ENCODE data around the gene CCNY. TPM values are rescaled to one million over a fixed set of nuclear protein-coding genes. Genes with fewer than 3 reads are reported as not detected.
A peak's percentile ranks its signal among the peaks of the same experiment; 100 is the strongest.

CCNY gene
- total RNA-seq, 4 donors from 2014 or later: 22.4 to 35.1 (median 29.9) TPM

DNA sequence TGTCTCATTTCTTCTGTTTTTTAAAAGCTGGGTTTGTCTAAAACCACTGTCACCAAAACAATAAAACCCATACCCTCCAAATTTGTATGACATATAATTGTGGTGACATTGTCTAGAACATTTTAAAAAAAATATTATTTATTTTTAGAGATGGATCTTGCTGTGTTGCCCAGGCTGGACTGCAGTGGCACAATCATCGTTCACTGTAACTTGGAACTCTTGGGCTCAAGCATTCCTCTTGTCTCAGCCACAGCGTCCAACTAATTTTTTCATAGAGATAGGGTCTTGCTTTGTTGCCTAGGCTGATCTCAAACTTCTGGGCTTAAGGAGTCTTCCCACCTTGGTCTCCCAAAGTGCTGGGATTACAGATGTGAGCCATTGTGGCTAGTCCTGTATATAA, 116.5 kb downstream of the CCNY start:
- H3K4me1 ChIP-seq: peaks cover 66% of the 10 kb centered on the region
- no peaks in the 10 kb centered on the region for H3K36me3 ChIP-seq
- H3K27me3 ChIP-seq: no peaks in the 10 kb centered on the region
- WGBS: 96% methylated on average over 2 of the region's 2 CpGs
- no peak overlapping the region for H3K27ac ChIP-seq
- H3K4me3 ChIP-seq: no peak overlapping the region
- DNase-seq (ENCODE audit: low spot score in 2 of 2): no peak
- no peaks in the 10 kb centered on the region for H3K9me3 ChIP-seq
- TF ChIP-seq, protein P1, sequence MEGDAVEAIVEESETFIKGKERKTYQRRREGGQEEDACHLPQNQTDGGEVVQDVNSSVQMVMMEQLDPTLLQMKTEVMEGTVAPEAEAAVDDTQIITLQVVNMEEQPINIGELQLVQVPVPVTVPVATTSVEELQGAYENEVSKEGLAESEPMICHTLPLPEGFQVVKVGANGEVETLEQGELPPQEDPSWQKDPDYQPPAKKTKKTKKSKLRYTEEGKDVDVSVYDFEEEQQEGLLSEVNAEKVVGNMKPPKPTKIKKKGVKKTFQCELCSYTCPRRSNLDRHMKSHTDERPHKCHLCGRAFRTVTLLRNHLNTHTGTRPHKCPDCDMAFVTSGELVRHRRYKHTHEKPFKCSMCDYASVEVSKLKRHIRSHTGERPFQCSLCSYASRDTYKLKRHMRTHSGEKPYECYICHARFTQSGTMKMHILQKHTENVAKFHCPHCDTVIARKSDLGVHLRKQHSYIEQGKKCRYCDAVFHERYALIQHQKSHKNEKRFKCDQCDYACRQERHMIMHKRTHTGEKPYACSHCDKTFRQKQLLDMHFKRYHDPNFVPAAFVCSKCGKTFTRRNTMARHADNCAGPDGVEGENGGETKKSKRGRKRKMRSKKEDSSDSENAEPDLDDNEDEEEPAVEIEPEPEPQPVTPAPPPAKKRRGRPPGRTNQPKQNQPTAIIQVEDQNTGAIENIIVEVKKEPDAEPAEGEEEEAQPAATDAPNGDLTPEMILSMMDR (IDR thresholded peaks at IDR 0.05): no peak
- TF ChIP-seq POLR2AphosphoS5 (IDR thresholded peaks at IDR 0.05) (no peak), EP300 (IDR thresholded peaks at IDR 0.05) (no peak), POLR2A (IDR thresholded peaks at IDR 0.05) (no peak)

DNA sequence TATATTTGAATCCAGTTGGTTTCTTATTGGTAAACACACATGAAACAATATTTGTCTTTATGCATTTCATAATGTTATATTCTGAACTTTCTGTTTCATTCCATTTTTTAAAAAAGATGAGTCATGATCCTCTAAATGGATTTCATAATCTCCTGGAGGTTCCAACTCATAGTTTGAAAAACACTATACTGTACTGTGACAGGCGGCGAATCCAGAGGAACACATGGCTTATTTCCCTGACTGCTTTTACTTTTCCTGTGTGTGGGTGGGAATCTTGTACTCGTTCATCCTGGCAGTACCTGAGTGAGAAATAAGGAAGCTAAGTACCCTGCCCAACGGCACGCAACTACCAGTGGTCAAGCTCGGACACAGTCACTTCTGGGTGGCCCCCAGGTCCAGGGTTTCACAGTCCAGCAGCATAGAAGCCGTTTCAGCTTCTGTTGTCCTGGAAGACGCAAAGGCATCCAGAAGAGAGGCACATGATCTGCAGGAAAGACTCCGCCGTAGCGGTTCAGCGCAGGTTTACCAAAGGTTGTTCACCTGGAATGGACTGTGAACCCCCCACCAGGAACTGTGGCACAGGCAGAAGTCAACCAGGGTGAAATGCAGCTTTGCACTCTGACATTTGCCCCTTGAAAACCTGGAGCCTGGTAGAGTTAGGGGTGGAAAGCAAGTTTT, 117.7 kb downstream of the CCNY start:
- H3K4me1 ChIP-seq: peaks cover 66% of the 10 kb centered on the region
- no peaks in the 10 kb centered on the region for H3K27me3 ChIP-seq
- no peak for DNase-seq (ENCODE audit: low spot score in 2 of 2)
- H3K36me3 ChIP-seq: no peaks in the 10 kb centered on the region
- TF ChIP-seq EP300 (IDR thresholded peaks at IDR 0.05) (no peak), POLR2A (IDR thresholded peaks at IDR 0.05) (no peak), POLR2AphosphoS5 (IDR thresholded peaks at IDR 0.05) (no peak)
- TF ChIP-seq, protein P1 (IDR thresholded peaks at IDR 0.05): no peak
- 66% methylated on average over 12 of the region's 12 CpGs for WGBS
- peak overlapping the region; percentile 16 for H3K4me3 ChIP-seq
- H3K27ac ChIP-seq: peak overlapping the region; percentile 40
- no peaks in the 10 kb centered on the region for H3K9me3 ChIP-seq

DNA sequence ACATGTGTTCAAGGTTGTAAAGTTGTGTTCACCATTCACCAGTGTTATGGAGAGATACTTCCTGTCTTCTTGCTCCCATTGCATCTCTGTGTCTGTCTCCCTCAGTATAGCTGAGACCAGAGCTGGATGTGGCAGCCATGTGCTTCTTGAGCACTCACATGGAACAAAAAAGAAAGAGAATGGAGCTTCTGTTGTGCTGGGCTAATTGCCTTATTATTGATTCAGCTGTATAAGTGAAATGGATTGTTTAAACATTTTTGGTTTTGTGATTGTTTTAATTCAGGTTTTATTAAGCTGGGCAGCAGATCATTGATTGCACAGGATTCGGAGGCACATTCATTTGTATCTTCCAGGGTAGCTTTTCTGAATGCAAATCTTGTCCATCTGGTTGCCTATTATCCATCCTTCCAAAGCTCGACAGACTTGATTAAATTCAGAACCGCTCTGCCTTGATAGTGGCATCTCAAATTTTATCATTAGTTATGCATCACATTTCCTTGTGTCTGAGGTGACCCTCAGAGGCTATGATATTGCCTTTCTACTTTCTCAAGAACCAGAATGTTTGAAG, 119.9 kb downstream of the CCNY start:
- no peak overlapping the region for H3K4me3 ChIP-seq
- DNase-seq (ENCODE audit: low spot score in 2 of 2): no peak
- H3K27me3 ChIP-seq: no peaks in the 10 kb centered on the region
- 92% methylated on average over 3 of the region's 3 CpGs for WGBS
- no peak overlapping the region for H3K27ac ChIP-seq
- peaks cover 47% of the 10 kb centered on the region for H3K4me1 ChIP-seq
- TF ChIP-seq POLR2A (IDR thresholded peaks at IDR 0.05) (no peak), EP300 (IDR thresholded peaks at IDR 0.05) (no peak), POLR2AphosphoS5 (IDR thresholded peaks at IDR 0.05) (no peak)
- TF ChIP-seq, protein P1 (IDR thresholded peaks at IDR 0.05): no peak
- no peaks in the 10 kb centered on the region for H3K9me3 ChIP-seq
- H3K36me3 ChIP-seq: no peaks in the 10 kb centered on the region

DNA sequence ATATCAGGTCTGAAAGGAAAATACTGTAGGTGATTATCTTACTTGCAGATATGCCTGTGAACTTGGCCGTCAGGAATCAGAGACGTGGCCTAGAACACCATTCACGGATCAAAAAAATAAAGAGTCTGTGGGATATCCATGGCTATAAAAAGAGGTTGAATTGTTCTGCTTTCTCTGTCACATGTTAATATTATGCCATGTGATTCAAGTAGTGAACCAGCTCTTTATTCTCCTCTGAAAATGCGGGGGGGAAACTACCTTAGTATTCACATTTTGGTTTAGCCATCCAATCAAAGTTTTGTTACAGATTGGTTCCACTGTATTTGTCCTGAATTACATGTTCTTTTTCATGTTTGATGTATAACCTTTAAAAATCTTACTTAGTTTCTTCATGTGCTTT, 120.5 kb downstream of the CCNY start:
- Histone ChIP-seq H3K4me1 (peaks cover 45% of the 10 kb centered on the region), H3K27ac (no peak overlapping the region), H3K9me3 (no peaks in the 10 kb centered on the region), H3K4me3 (no peak overlapping the region), H3K36me3 (no peaks in the 10 kb centered on the region), H3K27me3 (no peaks in the 10 kb centered on the region)
- 95% methylated on average over 4 of the region's 4 CpGs for WGBS
- no peak for DNase-seq (ENCODE audit: low spot score in 2 of 2)
- no peak for TF ChIP-seq EP300 (IDR thresholded peaks at IDR 0.05)
- TF ChIP-seq, protein P1 (IDR thresholded peaks at IDR 0.05): no peak
- no peak for TF ChIP-seq POLR2A (IDR thresholded peaks at IDR 0.05)
- TF ChIP-seq POLR2AphosphoS5 (IDR thresholded peaks at IDR 0.05): no peak

DNA sequence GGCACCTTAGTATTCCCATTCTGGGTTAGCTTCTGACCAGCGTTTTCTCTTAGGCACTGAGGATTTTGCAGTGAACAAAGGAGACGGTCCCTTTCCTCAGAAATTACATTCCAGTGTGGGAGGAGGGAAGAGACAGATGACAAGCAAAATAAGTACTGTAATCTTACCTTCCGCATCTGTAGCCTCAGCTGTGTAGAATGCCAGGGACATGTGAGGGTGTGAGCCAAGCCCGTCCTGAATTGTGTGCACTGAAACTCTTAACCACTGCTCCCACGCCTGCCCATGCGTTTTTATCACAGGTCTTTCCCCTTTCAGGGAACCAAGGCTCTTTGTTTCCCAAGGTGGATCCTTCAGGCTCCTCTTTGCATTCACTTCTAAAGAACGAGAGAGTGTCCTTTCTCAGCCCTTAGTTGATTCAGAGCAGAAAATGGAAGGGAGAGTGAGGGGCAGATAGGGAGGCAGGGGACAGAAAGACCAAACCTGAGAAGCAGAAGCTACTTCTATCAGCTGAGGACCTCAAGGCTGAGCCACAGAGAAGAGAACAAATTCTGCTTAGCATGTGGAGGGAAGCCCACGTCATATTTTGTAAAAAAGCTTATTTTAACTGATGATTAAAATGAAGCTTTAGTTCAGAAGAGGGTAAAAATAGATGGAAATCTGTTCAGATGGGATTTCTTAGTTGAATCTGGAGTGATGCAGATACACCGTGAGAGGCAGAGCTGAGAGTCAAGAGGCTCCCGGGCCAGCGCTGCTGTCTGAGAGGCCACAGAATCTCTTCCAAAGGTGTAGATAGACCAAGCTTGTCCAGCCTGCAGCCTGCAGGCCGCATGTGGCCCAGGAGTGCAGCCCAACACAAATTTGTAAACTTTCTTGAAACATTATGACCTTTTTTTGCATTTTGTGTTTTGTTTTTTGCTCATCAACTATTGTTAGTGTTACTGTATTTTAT, 122.5 kb downstream of the CCNY start:
- Histone ChIP-seq H3K9me3 (no peaks in the 10 kb centered on the region), H3K27me3 (no peaks in the 10 kb centered on the region), H3K4me1 (peaks cover 49% of the 10 kb centered on the region), H3K36me3 (no peaks in the 10 kb centered on the region), H3K4me3 (no peak overlapping the region), H3K27ac (no peak overlapping the region)
- WGBS: 78% methylated on average over 12 of the region's 12 CpGs
- TF ChIP-seq POLR2AphosphoS5 (IDR thresholded peaks at IDR 0.05) (no peak), POLR2A (IDR thresholded peaks at IDR 0.05) (no peak), EP300 (IDR thresholded peaks at IDR 0.05) (no peak)
- TF ChIP-seq, protein P1 (IDR thresholded peaks at IDR 0.05): no peak
- no peak for DNase-seq (ENCODE audit: low spot score in 2 of 2)

Data from suprapubic skin (tissue), 4 donors.